T-helper 1 cell treated with Interleukin-12 subunit alpha and Interleukin-12 subunit beta and Interleukin-4 antibody, amounts not matched to agents 30 μg/mL and 1 μg/mL, for 36 hours (primary cell): ENCODE measurements around the gene IL3.
A peak's percentile ranks its signal among the peaks of the same experiment; 100 is the strongest.

Source experiments
- H3K27ac Mint-ChIP-seq: one replicate; pipeline ENCODE4 v1.8.0; 2021; ENCODE audit warnings: mild to moderate bottlenecking, mixed read lengths
- H3K27me3 Mint-ChIP-seq: one replicate; pipeline ENCODE4 v1.8.0; 2021; ENCODE audit warnings: low read depth, mixed read lengths
- H3K36me3 Mint-ChIP-seq: one replicate; pipeline ENCODE4 v1.8.0; 2021; ENCODE audit warnings: low read depth, mixed read lengths
- H3K4me1 Mint-ChIP-seq: one replicate; pipeline ENCODE4 v1.8.0; 2021; ENCODE audit warnings: low read depth, mixed read lengths
- H3K4me3 Mint-ChIP-seq: one replicate; pipeline ENCODE4 v1.8.0; 2021; ENCODE audit warnings: mild to moderate bottlenecking, moderate library complexity, mixed read lengths
- H3K9me3 Mint-ChIP-seq: one replicate; pipeline ENCODE4 v1.8.0; 2021; ENCODE audit warnings: mixed read lengths

IL3 gene

DNA sequence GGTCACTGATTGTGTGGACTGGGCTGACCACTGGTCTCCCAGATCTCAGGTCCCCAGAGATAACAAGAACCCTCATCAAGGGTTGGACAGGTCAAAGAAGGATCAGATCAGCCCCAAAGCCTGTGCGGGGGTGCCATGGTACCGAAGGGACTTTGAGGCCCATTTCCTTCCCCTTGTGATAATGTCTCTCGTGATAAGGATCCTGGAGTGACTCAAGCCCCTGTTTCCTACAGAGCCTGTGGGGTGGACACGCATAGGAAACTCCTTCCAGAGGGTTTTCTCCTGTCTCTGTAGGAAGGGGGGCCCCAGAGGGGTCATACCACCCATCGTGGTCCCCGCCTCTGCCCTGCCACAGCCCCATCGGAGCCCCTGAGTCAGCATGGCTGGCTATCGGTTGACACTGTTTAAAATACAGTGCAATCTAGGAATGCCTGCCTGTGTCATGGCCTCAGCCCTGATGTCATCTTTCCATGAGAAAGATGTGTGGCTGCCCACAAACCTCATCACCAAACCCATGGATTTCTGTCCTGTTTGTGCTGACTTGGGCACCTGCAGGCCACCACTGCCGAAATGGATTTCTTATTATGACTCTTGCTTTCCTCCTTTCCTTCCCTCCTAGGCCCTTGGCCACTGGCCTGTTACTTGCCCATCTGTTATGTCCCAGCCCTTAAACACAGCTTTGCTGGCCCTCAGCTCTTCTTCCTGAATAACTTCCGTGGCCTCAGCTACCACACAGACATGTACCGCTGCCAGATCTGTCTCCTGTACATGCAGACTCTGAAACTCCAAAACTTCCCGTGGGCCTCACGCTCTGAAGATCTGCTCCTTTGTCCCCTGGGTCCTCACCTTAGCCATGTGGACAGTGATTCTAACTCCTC lies 10.2 kb downstream of the IL3 start:
- H3K9me3 Mint-ChIP-seq = no peaks in the 10 kb centered on the region
- H3K27me3 Mint-ChIP-seq = no peaks in the 10 kb centered on the region
- H3K36me3 Mint-ChIP-seq = peaks cover 7% of the 10 kb centered on the region
- H3K27ac Mint-ChIP-seq = peak overlapping the region; percentile 74
- H3K4me3 Mint-ChIP-seq = no peak overlapping the region
- peaks cover 55% of the 10 kb centered on the region for H3K4me1 Mint-ChIP-seq

DNA sequence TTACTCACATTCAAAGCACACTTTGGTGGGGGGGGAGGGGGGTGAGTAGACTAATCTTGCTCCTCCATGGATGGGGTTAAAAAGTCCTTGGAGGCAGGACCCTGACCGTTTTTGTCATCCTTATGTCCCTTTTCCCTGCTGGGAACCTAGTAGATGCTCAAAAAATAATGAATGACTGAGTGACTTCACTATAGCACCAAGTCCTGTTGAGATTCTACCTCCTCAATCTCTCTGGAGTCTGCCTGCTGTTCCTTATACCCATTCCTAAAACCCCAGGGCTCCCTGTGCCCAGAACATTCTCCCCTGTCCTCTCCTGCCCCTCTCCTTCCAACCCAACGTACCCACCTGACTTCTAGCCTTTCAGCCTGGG lies 10.9 kb downstream of the IL3 start:
- Mint-ChIP-seq H3K4me1 (peaks cover 52% of the 10 kb centered on the region), H3K9me3 (no peaks in the 10 kb centered on the region), H3K27ac (peak overlapping the region; percentile 74), H3K4me3 (no peak overlapping the region), H3K36me3 (peaks cover 8% of the 10 kb centered on the region), H3K27me3 (no peaks in the 10 kb centered on the region)

DNA sequence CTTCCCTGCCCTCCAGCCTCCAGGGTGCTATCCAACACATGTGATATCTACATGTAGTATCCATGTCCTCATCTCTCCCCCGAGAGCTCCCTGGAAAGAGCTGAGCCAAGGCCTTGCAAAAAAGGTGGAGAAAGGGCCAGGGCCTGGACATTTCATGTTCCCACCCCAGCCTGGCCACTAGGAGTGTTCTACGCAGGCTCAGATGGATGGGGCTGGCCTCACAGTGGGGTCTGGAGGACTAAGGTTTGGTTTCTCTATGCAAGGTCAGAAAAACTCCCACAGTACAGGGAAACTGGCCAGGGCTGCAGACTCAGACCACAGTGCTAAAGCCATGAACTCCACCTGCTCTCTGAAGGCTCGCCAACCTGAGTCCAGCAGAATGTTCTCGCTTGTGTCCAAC lies 11.6 kb downstream of the IL3 start:
- H3K27ac Mint-ChIP-seq = peak overlapping the region; percentile 69
- no peak overlapping the region for H3K4me3 Mint-ChIP-seq
- no peaks in the 10 kb centered on the region for H3K9me3 Mint-ChIP-seq
- H3K4me1 Mint-ChIP-seq = peaks cover 50% of the 10 kb centered on the region
- H3K27me3 Mint-ChIP-seq = no peaks in the 10 kb centered on the region
- peaks cover 10% of the 10 kb centered on the region for H3K36me3 Mint-ChIP-seq

DNA sequence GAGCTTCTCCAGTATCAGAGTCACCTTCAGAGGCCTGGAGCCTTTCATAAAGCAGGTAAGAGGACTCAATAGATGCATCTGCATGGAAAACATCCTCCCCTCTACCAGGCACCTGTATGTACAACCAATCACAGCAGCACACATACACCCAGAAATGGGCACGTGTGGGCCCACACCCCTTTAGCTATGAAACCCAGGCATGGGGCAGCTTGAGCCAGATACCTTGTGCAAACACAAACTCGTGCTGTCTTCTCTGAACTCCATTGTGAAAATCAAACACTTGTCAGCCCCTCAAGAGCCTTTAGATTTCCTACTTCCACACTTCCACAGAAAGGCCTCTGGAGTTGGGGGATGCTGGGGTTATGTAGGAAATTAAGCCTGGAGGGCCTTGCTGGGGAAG lies 12.1 kb downstream of the IL3 start:
- H3K36me3 Mint-ChIP-seq = peaks cover 11% of the 10 kb centered on the region
- peaks cover 51% of the 10 kb centered on the region for H3K4me1 Mint-ChIP-seq
- H3K9me3 Mint-ChIP-seq = no peaks in the 10 kb centered on the region
- H3K27ac Mint-ChIP-seq = peak overlapping the region; percentile 69
- no peak overlapping the region for H3K4me3 Mint-ChIP-seq
- H3K27me3 Mint-ChIP-seq = no peaks in the 10 kb centered on the region

GRCh38 chr5:132073231-132074013 lies 13.0 kb downstream of the IL3 start, which contains the start of gene CSF2:
TSS of gene CSF2 (plus strand) at chr5:132073789. CDS start at chr5:132073824, 35 bp downstream.
- Mint-ChIP-seq H3K9me3 (no peaks in the 10 kb centered on the region), H3K4me1 (peaks cover 53% of the 10 kb centered on the region), H3K36me3 (peaks cover 11% of the 10 kb centered on the region), H3K27ac (peak within 1 kb of the TSS; percentile 77), H3K4me3 (peak within 1 kb of the TSS; percentile 64), H3K27me3 (no peaks in the 10 kb centered on the region)

DNA sequence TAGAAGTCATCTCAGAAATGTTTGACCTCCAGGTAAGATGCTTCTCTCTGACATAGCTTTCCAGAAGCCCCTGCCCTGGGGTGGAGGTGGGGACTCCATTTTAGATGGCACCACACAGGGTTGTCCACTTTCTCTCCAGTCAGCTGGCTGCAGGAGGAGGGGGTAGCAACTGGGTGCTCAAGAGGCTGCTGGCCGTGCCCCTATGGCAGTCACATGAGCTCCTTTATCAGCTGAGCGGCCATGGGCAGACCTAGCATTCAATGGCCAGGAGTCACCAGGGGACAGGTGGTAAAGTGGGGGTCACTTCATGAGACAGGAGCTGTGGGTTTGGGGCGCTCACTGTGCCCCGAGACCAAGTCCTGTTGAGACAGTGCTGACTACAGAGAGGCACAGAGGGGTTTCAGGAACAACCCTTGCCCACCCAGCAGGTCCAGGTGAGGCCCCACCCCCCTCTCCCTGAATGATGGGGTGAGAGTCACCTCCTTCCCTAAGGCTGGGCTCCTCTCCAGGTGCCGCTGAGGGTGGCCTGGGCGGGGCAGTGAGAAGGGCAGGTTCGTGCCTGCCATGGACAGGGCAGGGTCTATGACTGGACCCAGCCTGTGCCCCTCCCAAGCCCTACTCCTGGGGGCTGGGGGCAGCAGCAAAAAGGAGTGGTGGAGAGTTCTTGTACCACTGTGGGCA lies 13.8 kb downstream of the IL3 start:
- Mint-ChIP-seq H3K27me3 (no peaks in the 10 kb centered on the region), H3K36me3 (peaks cover 7% of the 10 kb centered on the region), H3K4me3 (peak overlapping the region; percentile 64), H3K27ac (peak overlapping the region; percentile 77), H3K9me3 (no peaks in the 10 kb centered on the region), H3K4me1 (peaks cover 54% of the 10 kb centered on the region)

DNA sequence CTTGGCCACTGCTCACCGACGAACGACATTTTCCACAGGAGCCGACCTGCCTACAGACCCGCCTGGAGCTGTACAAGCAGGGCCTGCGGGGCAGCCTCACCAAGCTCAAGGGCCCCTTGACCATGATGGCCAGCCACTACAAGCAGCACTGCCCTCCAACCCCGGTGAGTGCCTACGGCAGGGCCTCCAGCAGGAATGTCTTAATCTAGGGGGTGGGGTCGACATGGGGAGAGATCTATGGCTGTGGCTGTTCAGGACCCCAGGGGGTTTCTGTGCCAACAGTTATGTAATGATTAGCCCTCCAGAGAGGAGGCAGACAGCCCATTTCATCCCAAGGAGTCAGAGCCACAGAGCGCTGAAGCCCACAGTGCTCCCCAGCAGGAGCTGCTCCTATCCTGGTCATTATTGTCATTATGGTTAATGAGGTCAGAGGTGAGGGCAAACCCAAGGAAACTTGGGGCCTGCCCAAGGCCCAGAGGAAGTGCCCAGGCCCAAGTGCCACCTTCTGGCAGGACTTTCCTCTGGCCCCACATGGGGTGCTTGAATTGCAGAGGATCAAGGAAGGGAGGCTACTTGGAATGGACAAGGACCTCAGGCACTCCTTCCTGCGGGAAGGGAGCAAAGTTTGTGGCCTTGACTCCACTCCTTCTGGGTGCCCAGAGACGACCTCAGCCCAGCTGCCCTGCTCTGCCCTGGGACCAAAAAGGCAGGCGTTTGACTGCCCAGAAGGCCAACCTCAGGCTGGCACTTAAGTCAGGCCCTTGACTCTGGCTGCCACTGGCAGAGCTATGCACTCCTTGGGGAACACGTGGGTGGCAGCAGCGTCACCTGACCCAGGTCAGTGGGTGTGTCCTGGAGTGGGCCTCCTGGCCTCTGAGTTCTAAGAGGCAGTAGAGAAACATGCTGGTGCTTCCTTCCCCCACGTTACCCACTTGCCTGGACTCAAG lies 14.6 kb downstream of the IL3 start:
- Mint-ChIP-seq H3K4me3 (peak overlapping the region; percentile 65), H3K27me3 (no peaks in the 10 kb centered on the region), H3K9me3 (no peaks in the 10 kb centered on the region), H3K27ac (peak overlapping the region; percentile 77), H3K36me3 (peaks cover 7% of the 10 kb centered on the region), H3K4me1 (peaks cover 54% of the 10 kb centered on the region)

- Mint-ChIP-seq H3K4me3 (peak overlapping the region; percentile 65), H3K9me3 (no peaks in the 10 kb centered on the region), H3K27me3 (no peaks in the 10 kb centered on the region), H3K4me1 (peaks cover 54% of the 10 kb centered on the region), H3K36me3 (peaks cover 7% of the 10 kb centered on the region), H3K27ac (peak overlapping the region; percentile 77)
Measured at GRCh38 chr5:132075719-132076077, 15.2 kb downstream of the IL3 start.

DNA sequence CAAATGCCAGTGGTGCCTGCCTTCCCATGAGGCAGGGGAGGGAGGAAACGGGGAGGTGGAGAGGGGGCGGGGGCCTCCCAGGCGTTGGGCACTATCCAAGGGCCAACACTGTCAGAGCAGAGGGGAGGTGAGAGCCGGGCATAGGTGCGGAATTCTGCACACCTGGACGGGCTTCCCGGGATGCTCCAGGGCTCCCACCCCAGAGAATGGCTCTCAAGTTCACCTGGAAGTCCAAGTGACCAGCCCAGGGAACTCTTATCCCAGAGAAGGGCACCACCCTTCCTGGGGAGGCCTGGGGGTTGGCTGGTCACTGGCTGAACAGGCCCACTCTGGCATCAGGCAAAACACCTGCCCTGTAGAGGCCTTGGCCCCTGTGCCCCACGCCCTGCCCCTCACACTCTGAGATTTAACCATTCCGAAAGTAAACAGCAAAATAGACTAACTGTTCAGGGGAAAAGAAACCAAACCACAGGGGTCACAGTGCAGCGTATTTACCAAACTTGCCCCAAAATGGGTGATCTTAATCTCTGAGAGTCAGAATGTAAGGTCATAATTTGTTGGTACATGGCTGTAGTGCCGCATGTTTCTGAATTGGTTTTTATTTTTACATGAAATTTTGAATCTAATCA lies 15.9 kb downstream of the IL3 start:
- Mint-ChIP-seq H3K27ac (peak overlapping the region; percentile 83), H3K4me1 (peaks cover 52% of the 10 kb centered on the region), H3K4me3 (no peak overlapping the region), H3K27me3 (no peaks in the 10 kb centered on the region), H3K9me3 (no peaks in the 10 kb centered on the region), H3K36me3 (peaks cover 7% of the 10 kb centered on the region)

- peak overlapping the region; percentile 83 for H3K27ac Mint-ChIP-seq
- H3K36me3 Mint-ChIP-seq = peaks cover 6% of the 10 kb centered on the region
- H3K4me3 Mint-ChIP-seq = peak overlapping the region; percentile 14
- no peaks in the 10 kb centered on the region for H3K9me3 Mint-ChIP-seq
- peaks cover 54% of the 10 kb centered on the region for H3K4me1 Mint-ChIP-seq
- no peaks in the 10 kb centered on the region for H3K27me3 Mint-ChIP-seq
Measured at GRCh38 chr5:132076983-132077382, 16.5 kb downstream of the IL3 start.

GRCh38 chr5:132079081-132079480 lies 18.6 kb downstream of the IL3 start:
- Mint-ChIP-seq H3K9me3 (no peaks in the 10 kb centered on the region), H3K4me1 (peaks cover 62% of the 10 kb centered on the region), H3K27ac (peak overlapping the region; percentile 73)

GRCh38 chr5:132079619-132080018 lies 19.2 kb downstream of the IL3 start:
- no peak overlapping the region for H3K4me3 Mint-ChIP-seq
- H3K27ac Mint-ChIP-seq = no peak overlapping the region
- no peaks in the 10 kb centered on the region for H3K9me3 Mint-ChIP-seq
- H3K36me3 Mint-ChIP-seq = peaks cover 6% of the 10 kb centered on the region
- H3K4me1 Mint-ChIP-seq = peaks cover 58% of the 10 kb centered on the region
- H3K27me3 Mint-ChIP-seq = no peaks in the 10 kb centered on the region

More at GRCh38 chr5:132079081-132079480, 18.6 kb downstream of the IL3 start:
- H3K27me3 Mint-ChIP-seq = no peaks in the 10 kb centered on the region
- peaks cover 6% of the 10 kb centered on the region for H3K36me3 Mint-ChIP-seq
- no peak overlapping the region for H3K4me3 Mint-ChIP-seq

GRCh38 chr5:132080595-132080994 lies 20.1 kb downstream of the IL3 start:
- peaks cover 7% of the 10 kb centered on the region for H3K36me3 Mint-ChIP-seq
- H3K4me3 Mint-ChIP-seq = no peak overlapping the region
- H3K27ac Mint-ChIP-seq = no peak overlapping the region
- H3K9me3 Mint-ChIP-seq = no peaks in the 10 kb centered on the region
- H3K27me3 Mint-ChIP-seq = no peaks in the 10 kb centered on the region
- H3K4me1 Mint-ChIP-seq = peaks cover 58% of the 10 kb centered on the region
